ENCODE data around the gene SPATS2. TPM values are rescaled to one million over a fixed set of nuclear protein-coding genes. Genes with fewer than 3 reads are reported as not detected.
A peak's percentile ranks its signal among the peaks of the same experiment; 100 is the strongest.

Gene SPATS2
- total RNA-seq, 1 donor from 2014 or later = 5.9 TPM

DNA sequence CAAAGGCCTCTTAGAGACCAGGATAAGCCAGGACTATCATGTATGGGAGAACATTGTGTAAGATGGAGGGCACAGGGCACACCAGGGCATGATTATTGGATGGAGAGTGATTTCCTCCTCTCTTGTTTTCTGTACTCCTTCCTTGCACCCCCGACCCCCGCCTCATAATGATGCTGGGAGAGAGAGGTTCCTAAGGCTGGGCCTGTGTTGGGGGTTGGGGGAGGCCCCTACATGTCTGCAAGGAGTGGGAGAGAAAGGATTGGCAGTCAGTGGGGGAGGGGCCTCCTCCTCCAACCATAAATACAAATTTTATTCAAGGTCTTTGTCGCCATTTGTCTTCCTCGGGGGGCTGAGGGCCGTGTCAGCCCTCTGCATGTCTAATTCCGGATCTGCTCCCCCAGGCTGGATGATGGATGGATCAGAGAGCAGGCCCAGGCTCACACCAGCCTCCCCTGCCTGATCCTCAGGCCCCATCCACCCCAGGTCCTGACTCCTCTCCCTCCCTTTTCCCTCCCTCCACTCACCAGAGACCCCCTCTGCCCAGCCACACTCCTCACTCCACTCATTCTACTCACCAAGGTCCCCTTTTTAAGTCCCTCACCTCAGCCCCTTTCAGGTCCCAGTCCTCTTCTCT lies 28.3 kb upstream of the SPATS2 start:
- TF ChIP-seq, protein P1, sequence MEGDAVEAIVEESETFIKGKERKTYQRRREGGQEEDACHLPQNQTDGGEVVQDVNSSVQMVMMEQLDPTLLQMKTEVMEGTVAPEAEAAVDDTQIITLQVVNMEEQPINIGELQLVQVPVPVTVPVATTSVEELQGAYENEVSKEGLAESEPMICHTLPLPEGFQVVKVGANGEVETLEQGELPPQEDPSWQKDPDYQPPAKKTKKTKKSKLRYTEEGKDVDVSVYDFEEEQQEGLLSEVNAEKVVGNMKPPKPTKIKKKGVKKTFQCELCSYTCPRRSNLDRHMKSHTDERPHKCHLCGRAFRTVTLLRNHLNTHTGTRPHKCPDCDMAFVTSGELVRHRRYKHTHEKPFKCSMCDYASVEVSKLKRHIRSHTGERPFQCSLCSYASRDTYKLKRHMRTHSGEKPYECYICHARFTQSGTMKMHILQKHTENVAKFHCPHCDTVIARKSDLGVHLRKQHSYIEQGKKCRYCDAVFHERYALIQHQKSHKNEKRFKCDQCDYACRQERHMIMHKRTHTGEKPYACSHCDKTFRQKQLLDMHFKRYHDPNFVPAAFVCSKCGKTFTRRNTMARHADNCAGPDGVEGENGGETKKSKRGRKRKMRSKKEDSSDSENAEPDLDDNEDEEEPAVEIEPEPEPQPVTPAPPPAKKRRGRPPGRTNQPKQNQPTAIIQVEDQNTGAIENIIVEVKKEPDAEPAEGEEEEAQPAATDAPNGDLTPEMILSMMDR (IDR thresholded peaks at IDR 0.05; ENCODE audit: borderline replicate concordance) = no peak
- Histone ChIP-seq H3K4me3 (no peak overlapping the region), H3K36me3 (no peaks in the 10 kb centered on the region), H3K27ac (replicated peaks) (no peak overlapping the region), H3K4me1 (peaks cover 34% of the 10 kb centered on the region), H3K27me3 (ENCODE audit: low read depth) (peaks cover 100% of the 10 kb centered on the region), H3K9me3 (replicated peaks) (no peaks in the 10 kb centered on the region)
- intact Hi-C loops (cut with micrococcal nuclease) = no loop called here
- DNase-seq = no peak

DNA sequence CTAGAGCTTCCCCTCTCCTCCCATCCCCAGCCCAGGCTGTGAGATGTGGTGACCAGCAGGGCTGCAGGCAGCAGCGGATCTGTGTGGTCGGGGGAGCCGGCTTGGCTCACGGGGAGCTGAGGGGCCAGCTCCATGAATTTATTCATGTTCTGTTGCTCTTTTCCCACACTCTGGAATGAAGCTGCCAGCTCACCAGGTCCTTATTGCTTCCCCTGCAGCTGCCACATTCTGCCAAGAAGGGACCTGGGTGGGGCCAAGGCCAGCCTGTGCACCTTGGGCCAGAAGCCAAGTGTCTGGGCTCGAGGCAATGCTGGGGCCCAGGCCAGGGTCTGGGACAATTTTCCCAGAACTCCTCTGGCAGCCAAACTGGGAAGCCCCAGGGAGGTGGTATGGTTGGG lies 27.8 kb upstream of the SPATS2 start:
- Histone ChIP-seq H3K27me3 (ENCODE audit: low read depth) (peaks cover 100% of the 10 kb centered on the region), H3K4me1 (peaks cover 34% of the 10 kb centered on the region), H3K27ac (replicated peaks) (no peak overlapping the region), H3K4me3 (no peak overlapping the region), H3K9me3 (replicated peaks) (no peaks in the 10 kb centered on the region), H3K36me3 (no peaks in the 10 kb centered on the region)
- no peak for DNase-seq
- intact Hi-C loops (cut with micrococcal nuclease) = no loop called here
- TF ChIP-seq, protein P1 (IDR thresholded peaks at IDR 0.05; ENCODE audit: borderline replicate concordance) = no peak

DNA sequence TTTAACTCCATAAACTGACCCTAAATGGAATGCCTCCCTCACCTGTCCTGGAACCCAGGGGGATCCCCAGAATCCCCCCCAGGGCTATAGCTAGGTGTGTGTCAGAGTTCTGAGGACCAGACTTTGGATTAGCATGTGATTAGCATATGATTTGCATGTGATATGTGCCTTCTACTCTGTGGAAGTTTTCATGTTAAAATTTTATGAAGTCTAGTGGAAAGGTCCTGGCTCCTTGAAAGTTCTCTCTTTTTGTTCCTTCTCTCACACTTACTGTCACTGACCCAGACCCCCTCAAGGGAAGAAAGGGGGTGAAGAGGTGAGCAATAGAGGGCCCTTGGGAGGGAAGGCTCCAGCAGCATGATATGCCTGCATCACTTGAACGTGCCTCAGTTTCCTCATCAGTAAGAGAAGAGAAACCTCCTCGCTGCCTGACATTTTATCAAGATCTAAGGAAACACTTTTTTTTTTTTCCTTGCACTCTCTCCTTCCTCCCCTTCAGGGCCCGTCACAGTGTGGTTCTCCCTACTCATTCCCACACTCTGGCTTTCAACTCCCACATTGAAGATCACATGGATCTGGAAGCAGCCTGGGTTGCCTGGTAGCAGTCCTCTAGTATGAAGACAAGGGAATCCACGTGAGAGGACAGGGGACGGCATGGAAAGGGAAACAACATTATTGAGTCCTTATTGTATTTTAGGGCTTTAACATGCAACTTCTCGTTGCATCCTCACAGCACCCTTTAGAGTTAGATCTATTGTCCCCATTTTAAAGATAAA lies 27.0 kb upstream of the SPATS2 start:
- TF ChIP-seq, protein P1 (IDR thresholded peaks at IDR 0.05; ENCODE audit: borderline replicate concordance) = no peak
- no peak for DNase-seq
- H3K27me3 ChIP-seq (ENCODE audit: low read depth) = peaks cover 100% of the 10 kb centered on the region
- intact Hi-C loops (cut with micrococcal nuclease) = no loop called here
- no peak overlapping the region for H3K27ac ChIP-seq (replicated peaks)
- H3K4me3 ChIP-seq = no peak overlapping the region
- no peaks in the 10 kb centered on the region for H3K9me3 ChIP-seq (replicated peaks)
- no peaks in the 10 kb centered on the region for H3K36me3 ChIP-seq
- peaks cover 42% of the 10 kb centered on the region for H3K4me1 ChIP-seq

DNA sequence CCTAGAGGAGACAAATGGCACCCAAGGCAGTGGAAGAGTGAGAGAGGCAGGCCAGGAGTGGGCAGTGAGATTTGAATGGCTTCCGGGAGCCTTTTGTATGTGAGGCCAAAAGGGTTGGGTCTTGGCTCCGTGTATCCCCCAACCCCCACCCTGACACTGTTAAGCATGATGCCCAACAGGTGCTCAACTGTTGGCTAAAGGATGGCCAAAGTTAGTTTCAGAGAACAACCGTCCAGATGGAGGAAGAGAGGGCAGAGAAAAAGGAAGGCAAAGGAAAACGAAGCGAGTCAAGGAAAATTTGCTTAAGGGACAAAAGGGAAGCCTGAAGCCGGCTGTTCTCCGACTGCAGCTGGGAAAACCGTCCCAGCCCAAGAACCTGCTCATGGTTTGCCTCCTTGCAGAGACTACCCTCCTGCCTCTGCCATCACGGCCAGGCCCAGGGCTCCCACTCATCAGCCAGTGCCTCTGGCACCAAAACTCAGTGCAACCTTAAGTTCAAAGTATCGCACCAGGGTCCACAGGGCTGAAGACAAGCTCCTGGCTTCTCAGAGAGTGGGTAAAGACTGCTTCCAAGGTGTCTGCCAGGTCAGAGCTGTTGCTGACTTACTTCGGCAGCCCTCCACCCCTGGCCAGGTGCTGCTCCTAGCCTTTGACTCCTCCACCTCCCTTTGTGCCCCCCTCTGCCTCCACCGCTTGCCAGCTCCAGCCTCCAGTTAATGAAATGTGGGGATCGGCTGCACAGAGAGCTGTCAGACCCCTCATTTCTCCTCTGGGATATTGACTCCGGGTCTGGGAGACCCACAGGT lies 26.1 kb upstream of the SPATS2 start:
- Histone ChIP-seq H3K4me3 (no peak overlapping the region), H3K27me3 (ENCODE audit: low read depth) (peaks cover 100% of the 10 kb centered on the region), H3K9me3 (replicated peaks) (no peaks in the 10 kb centered on the region), H3K4me1 (peaks cover 51% of the 10 kb centered on the region), H3K36me3 (no peaks in the 10 kb centered on the region), H3K27ac (replicated peaks) (no peak overlapping the region)
- DNase-seq = no peak
- TF ChIP-seq, protein P1 (IDR thresholded peaks at IDR 0.05; ENCODE audit: borderline replicate concordance) = no peak
- intact Hi-C loops (cut with micrococcal nuclease) = no loop called here

DNA sequence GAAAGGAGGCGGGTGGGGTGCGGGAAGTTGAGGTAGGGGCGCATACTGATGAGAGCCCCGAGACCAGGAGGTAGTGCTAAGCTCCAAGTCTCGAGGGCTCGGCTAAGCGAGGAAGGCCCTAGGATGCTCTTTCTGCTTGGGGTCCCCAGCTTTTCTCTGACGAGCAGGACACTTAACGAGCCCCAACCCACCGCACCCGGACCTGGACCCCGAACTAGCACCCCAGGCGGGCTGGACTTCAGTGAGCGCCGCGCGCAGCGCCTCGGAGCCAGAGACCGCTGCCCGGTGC lies 25.5 kb upstream of the SPATS2 start:
- Histone ChIP-seq H3K27me3 (ENCODE audit: low read depth) (peaks cover 100% of the 10 kb centered on the region), H3K27ac (replicated peaks) (no peak overlapping the region), H3K36me3 (no peaks in the 10 kb centered on the region), H3K4me3 (peak overlapping the region; percentile 62), H3K9me3 (replicated peaks) (no peaks in the 10 kb centered on the region), H3K4me1 (peaks cover 52% of the 10 kb centered on the region)
- intact Hi-C loops (cut with micrococcal nuclease) = no loop called here
- TF ChIP-seq, protein P1 (IDR thresholded peaks at IDR 0.05; ENCODE audit: borderline replicate concordance) = no peak
- DNase-seq = no peak
